Endodermal cell (in vitro differentiated cells): Measurements from ENCODE around the gene ASZ1. TPM values are rescaled to one million over a fixed set of nuclear protein-coding genes. Genes with fewer than 3 reads are reported as not detected.
A peak's percentile ranks its signal among the peaks of the same experiment; 100 is the strongest.

Experiments used
- DNase-seq: peaks from one replicate; pipeline ENCODE4 v3.0.0-alpha.2; 2017
- H3K27ac ChIP-seq: 2 replicates; pipeline ENCODE4 v1.5.1; 2013; ENCODE audit warnings: mild to moderate bottlenecking, low read depth, low read length, moderate library complexity
- H3K27me3 ChIP-seq: 2 replicates; pipeline ENCODE4 v1.6.1; 2013; ENCODE audit warnings: mild to moderate bottlenecking, low read length, moderate library complexity; ENCODE audit not compliant: insufficient read depth, control insufficient read depth, poor library complexity, severe bottlenecking
- H3K36me3 ChIP-seq: 2 replicates; pipeline ENCODE4 v1.7.0; 2013; ENCODE audit warnings: mild to moderate bottlenecking, low read length, moderate library complexity; ENCODE audit not compliant: control insufficient read depth, insufficient read depth
- H3K4me1 ChIP-seq: one replicate; pipeline ENCODE4 v1.7.0; 2013; ENCODE audit warnings: low read length; ENCODE audit not compliant: control insufficient read depth, insufficient read depth
- H3K4me3 ChIP-seq: 2 replicates; pipeline ENCODE4 v1.5.1; 2013; ENCODE audit warnings: mild to moderate bottlenecking, low read length, moderate library complexity
- H3K9ac ChIP-seq: 2 replicates; pipeline ENCODE4 v1.6.1; 2013; ENCODE audit warnings: mild to moderate bottlenecking, low read length, moderate library complexity; ENCODE audit not compliant: poor library complexity, severe bottlenecking; ENCODE audit errors: extremely low read depth
- H3K9me3 ChIP-seq: 2 replicates; pipeline ENCODE4 v1.6.1; 2013; ENCODE audit warnings: mild to moderate bottlenecking, low read length, moderate library complexity; ENCODE audit not compliant: control insufficient read depth
- H3K27ac Mint-ChIP-seq: 2 replicates; pipeline ENCODE4 v1.8.0; 2020; ENCODE audit warnings: mixed read lengths
- H3K27me3 Mint-ChIP-seq: 2 replicates; pipeline ENCODE4 v1.8.0; 2021; ENCODE audit warnings: mild to moderate bottlenecking, mixed read lengths; ENCODE audit not compliant: insufficient read depth
- H3K36me3 Mint-ChIP-seq: 2 replicates; pipeline ENCODE4 v1.8.0; 2020; ENCODE audit warnings: low read depth, mixed read lengths
- H3K4me1 Mint-ChIP-seq: 2 replicates; pipeline ENCODE4 v1.8.0; 2020; ENCODE audit warnings: mixed read lengths
- H3K4me3 Mint-ChIP-seq: 2 replicates; pipeline ENCODE4 v1.8.0; 2020; ENCODE audit warnings: mild to moderate bottlenecking, moderate library complexity, mixed read lengths
- H3K9me3 Mint-ChIP-seq: 2 replicates; pipeline ENCODE4 v1.8.0; 2020; ENCODE audit warnings: mild to moderate bottlenecking, mixed read lengths
- WGBS, 2 experiments: methylation state at CpG; one replicate each; pipeline versions ENCODE4 v1.1.5 to v1.1.7; 2013; ENCODE audit warnings: missing lambda C conversion rate in 2 of 2, mixed read lengths in 1 of 2; ENCODE audit not compliant: insufficient coverage in 1 of 2, insufficient read length in 1 of 2; 5-methylcytosine and 5-hydroxymethylcytosine counted together
- total RNA-seq, 2 donors: library from RNA; stranded (reverse); fragmentation: NEBNext Ultra II Directional in 1 of 2; extraction: Animal tissue kit (Norgen Biotek cat#: 25700) in 1 of 2; gene quantifications; 2 replicates in 1 of 2; 3 replicates in 1 of 2; pipeline ENCODE4 v1.2.1, GENCODE V29; 2021
- TF ChIP-seq, protein P1 (sequence below): fragments of 200-600 bp; sonication (generic); conservative IDR thresholded peaks from 2 replicates; pipeline ENCODE4 v1.5.0; 2021; ENCODE audit warnings: antibody characterized with exemption, mild to moderate bottlenecking

ASZ1 gene
- total RNA-seq, 2 donors from 2014 or later, result not detected

DNA sequence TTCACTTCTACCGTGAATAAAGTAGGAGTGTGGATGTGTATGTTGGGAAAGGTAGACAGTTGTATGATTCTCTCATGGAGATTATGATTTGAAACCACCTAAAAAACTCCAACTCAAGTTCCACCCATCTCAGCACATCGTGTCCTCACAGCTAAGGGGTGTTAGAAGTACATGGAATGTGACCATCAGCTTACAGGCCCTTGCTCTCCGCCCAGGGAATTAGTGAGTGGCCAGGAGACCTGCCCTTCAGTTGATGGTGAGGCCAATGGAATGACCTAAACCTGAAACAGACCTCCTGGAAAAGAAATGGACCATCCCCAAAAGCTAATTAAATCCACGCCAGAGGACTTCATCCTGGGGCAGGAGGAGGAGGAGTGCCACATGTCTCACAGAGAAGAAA is 102.3 kb downstream of the ASZ1 start:
- TF ChIP-seq, protein P1, sequence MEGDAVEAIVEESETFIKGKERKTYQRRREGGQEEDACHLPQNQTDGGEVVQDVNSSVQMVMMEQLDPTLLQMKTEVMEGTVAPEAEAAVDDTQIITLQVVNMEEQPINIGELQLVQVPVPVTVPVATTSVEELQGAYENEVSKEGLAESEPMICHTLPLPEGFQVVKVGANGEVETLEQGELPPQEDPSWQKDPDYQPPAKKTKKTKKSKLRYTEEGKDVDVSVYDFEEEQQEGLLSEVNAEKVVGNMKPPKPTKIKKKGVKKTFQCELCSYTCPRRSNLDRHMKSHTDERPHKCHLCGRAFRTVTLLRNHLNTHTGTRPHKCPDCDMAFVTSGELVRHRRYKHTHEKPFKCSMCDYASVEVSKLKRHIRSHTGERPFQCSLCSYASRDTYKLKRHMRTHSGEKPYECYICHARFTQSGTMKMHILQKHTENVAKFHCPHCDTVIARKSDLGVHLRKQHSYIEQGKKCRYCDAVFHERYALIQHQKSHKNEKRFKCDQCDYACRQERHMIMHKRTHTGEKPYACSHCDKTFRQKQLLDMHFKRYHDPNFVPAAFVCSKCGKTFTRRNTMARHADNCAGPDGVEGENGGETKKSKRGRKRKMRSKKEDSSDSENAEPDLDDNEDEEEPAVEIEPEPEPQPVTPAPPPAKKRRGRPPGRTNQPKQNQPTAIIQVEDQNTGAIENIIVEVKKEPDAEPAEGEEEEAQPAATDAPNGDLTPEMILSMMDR, result no peak
- H3K9me3 ChIP-seq, result no peaks in the 10 kb centered on the region
- Mint-ChIP-seq H3K27ac (no peak overlapping the region), H3K4me1 (peaks cover 13% of the 10 kb centered on the region), H3K36me3 (no peaks in the 10 kb centered on the region), H3K4me3 (peak overlapping the region; percentile 67), H3K9me3 (no peaks in the 10 kb centered on the region), H3K27me3 (peaks cover 95% of the 10 kb centered on the region)
- H3K27ac ChIP-seq, result no peak overlapping the region
- WGBS, 2 experiments, result 76% methylated on average over 4 of the region's 4 CpGs; no CpG with 5 or more reads in 1 of the 2 experiments
- H3K9ac ChIP-seq, result no peak overlapping the region
- DNase-seq, result peak; percentile 78
- H3K4me3 ChIP-seq, result no peak overlapping the region
- no peaks in the 10 kb centered on the region for H3K4me1 ChIP-seq
- H3K36me3 ChIP-seq, result no peaks in the 10 kb centered on the region
- peaks cover 90% of the 10 kb centered on the region for H3K27me3 ChIP-seq

DNA sequence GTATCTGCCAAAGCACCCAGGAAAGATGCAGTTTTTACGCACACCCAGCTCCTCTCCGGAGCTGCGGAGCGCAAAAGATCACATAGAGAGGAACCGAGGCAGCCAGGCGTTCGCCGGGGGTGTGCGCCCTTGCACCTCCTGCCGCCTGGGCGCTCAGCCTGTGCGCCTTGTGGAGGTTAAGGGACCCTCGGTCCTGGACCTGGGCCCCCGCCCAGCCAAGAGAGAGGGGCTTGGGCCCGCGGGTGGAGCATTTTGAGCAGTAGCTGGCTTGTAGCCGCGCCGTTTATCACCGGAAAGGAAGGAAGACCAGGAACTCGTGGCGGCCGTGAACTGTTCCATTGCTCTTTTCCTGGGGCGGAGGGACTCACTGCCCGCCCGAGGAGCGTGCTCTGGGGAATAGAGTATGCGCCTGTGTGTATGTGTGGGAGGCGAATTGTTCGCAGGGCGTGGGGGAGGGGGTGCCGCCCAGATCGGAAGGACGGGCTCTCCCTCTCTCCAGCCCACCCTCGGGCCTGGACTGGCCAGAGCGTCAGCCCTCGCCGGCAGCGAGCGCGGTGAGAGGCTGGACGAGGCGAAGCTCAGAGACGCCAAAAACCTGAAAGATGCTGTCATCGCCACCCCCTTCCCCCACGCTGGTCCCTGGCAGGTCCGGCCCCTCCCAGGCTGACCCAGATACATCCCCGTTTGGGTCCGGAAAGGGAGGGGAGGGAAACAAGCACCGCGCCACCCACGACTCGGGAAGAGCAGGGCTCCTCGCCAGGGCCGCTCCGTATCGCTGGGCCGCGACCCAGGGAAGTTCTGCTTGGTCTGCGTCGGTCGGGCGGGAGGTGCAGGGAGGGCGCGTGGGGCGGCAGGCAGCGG is 103.2 kb downstream of the ASZ1 start:
- Mint-ChIP-seq H3K4me3 (peak overlapping the region; percentile 67), H3K9me3 (no peaks in the 10 kb centered on the region), H3K27me3 (peaks cover 98% of the 10 kb centered on the region), H3K36me3 (no peaks in the 10 kb centered on the region), H3K4me1 (peaks cover 13% of the 10 kb centered on the region), H3K27ac (no peak overlapping the region)
- Histone ChIP-seq H3K4me1 (no peaks in the 10 kb centered on the region), H3K27ac (no peak overlapping the region), H3K4me3 (peak overlapping the region; percentile 76), H3K9me3 (no peaks in the 10 kb centered on the region), H3K27me3 (peaks cover 90% of the 10 kb centered on the region), H3K36me3 (no peaks in the 10 kb centered on the region), H3K9ac (no peak overlapping the region)
- peak; percentile 80 for DNase-seq
- 1 to 3% methylated on average over 19 to 67 of the region's 67 CpGs for WGBS, 2 experiments
- TF ChIP-seq, protein P1, result no peak

DNA sequence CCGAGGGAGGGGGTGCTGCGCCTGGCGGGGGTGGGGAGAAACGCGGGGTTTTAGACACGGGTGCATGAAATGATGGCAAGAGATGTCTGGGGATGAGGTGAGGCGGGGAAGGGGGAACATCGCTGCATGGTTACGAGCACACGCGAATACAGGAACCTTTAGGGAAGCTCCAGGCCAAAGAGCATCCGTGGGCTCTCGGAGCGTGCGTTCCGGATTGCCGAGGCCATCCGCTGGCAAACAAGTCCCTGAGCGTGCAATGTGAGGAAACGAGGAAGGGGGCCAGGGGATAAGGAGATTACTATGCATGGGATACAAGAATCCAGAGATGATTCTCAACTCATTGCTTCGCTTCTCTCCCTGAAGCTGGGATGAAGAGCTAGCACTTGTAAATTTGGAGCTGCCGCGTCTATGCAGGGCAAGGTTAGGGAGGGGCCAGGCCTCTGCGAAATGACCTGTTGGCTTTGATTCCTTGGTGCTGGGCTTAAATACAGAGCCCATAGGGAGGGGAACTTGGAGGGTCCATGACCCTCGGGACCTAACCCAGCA is 103.9 kb downstream of the ASZ1 start:
- Mint-ChIP-seq H3K4me3 (peak overlapping the region; percentile 67), H3K4me1 (peaks cover 13% of the 10 kb centered on the region), H3K27ac (no peak overlapping the region), H3K27me3 (peaks cover 99% of the 10 kb centered on the region), H3K9me3 (no peaks in the 10 kb centered on the region), H3K36me3 (no peaks in the 10 kb centered on the region)
- H3K27ac ChIP-seq, result no peak overlapping the region
- peak overlapping the region; percentile 76 for H3K4me3 ChIP-seq
- TF ChIP-seq, protein P1, result no peak
- H3K27me3 ChIP-seq, result peaks cover 92% of the 10 kb centered on the region
- no peaks in the 10 kb centered on the region for H3K4me1 ChIP-seq
- H3K9ac ChIP-seq, result no peak overlapping the region
- H3K9me3 ChIP-seq, result no peaks in the 10 kb centered on the region
- peak; percentile 67 for DNase-seq
- WGBS, 2 experiments, result 1 to 2% methylated on average over 16 to 25 of the region's 25 CpGs
- no peaks in the 10 kb centered on the region for H3K36me3 ChIP-seq
